NCI-H446 (cell line): ENCODE results near the gene RPGR.

Experiments
- DNase-seq, 2 experiments: peaks; one replicate each; lab custom pipeline; 2025; lab: John Stamatoyannopoulos, UW

Gene RPGR

DNA sequence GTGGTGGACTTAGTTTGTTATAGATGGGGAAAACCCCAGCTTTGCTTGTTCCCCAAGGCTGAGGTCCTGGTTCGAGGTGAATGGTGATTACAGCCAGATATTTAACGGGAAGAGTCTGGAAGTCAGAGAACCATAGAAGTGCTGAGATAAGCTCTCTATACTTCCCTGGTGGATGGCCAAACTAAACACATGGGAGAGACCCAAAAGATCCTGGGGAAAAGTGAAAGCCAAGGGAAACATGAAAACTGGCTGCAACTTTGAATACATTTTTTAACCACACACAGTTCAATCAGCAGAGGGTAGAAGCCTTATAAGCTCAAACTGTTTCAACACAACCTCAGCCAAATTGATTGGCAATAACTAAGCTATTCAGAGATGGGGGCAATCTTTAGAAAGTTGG lies 77.3 kb downstream of the RPGR start:
- DNase-seq, result no peak

DNA sequence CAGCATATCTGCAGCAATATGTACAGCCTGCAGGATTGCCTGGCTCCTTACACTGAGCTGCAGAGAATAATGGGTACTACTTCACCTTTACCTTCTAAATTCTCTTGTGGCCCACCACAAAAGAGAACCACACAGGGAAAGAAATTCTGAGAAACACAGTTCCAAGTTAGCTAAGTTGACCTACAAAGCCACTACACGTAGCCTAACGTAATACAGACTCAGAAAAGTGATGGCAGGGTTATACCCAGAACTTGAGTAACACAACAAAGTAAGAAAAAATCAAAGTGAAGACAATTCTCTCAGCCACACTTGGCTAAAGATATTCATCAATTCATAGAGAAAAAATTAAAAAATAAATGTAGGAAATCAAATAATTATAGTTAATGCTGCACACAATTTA lies 80.3 kb downstream of the RPGR start:
- no peak for DNase-seq

DNA sequence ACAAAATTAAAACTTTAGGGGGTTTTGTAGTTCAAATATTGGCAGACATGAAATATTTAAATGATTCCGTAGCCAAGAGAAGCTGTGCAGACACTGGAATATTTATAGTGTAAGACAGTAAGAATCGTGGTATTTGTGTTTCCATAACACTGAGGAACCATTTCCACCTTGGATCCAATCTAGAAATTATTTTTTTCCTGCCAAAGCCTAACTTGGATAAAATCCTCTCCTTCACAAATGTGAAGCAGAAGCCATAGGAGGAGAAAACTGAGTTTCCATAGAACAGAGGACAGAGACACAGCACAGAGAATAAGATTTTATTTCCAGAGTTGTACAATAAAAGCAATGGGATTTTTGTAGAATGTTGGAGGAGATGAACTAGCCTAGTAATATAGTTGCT lies 86.8 kb downstream of the RPGR start:
- DNase-seq, result no peak

DNA sequence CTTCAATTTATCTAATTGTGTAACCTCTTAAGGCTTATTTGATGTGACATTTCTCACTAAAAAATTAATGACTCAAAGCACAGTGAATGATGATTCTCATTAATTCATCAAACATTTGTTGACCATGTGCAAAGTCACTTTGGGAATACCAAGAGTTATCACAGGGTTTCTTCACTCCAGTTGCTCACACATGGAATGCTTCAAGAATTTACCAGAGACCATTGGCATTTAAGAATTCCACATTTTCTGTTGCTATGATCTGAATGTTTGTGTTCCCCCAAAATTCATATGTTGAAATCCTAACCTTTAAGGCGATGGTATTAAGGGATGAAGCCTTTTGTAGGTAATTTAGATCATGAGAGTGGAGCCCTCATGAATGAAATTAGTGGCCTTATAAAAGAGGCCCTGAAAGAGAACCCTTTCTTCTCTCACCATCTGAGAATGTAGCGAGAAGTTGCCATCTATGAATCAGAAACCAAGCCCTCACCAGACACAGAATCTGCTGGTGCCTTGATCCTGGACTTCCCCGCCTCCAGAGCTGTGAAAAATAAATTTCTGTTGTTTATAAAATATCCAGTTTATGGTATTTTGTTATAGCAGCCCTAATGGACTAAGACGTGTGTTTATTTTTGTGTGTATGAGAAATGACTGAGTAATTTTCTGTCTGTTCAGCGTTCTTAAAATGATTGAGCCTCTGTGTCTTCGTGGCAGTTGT lies 90.3 kb downstream of the RPGR start:
- no peak for DNase-seq

DNA sequence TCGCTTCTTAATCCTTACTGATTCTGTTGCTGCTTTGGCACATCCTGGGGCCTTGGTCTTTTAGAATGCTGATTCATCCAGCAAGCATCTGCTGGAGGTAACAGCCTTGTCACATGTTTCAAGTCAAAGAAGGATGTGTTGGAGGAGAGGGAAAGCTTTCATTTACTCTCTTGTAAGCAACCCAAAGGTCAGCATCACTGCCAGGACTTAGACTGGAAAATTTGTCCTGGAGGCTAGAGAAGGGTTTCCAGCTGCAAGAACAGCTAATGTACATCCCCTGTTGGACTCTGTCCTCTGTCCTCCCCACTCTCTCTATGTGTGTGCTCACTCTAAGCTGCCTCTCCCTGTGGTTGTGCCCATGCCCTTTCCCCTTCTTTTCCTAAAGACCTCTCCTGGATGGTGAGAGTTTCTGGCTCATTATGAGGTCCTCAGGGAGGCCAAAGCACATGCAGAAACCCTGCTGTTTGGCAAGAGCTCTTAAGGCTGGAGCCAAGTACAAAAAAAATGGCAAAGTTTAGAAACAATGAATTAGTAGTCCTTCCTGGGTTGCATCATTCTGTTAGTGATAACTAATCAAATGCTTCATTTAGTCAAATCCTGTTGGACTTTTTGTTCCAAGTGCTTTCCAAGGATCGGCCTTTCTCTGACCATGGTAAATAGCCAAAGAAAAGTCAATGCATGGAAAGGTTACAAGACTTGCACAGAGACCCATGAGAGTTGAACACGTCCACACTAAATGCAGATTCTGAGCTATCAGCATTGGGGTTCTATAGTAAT lies 93.2 kb downstream of the RPGR start:
- DNase-seq, result peak in 1 of 2 experiments; percentile 42

DNA sequence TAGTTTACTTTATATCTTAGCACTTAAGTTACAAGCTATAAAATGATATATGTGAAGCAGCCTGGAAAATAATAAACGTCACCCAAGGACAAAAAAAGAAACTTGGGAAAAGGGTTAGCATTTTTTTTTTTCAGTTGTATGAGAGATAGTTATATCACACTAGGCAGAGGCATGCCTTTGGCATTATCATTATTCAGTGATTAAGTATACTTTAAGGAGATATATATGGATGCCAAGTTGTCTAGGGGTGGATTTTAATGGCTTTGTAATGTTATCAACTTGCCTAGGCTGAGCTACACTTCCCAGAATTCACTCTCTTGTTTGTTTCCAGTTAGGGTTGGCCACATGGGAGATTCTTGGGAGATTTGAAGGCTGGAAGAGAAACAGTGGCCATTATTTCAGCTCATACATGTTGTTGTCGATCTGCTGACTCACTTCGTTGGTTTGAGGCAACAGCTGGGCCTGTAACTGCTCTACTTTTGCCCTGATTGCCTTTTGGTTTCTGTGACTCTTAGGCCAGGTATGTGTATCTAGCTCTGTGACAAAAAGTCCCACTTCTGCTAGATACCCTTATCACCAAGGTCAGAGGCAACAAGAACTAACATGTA lies 95.1 kb downstream of the RPGR start:
- DNase-seq, result no peak

DNA sequence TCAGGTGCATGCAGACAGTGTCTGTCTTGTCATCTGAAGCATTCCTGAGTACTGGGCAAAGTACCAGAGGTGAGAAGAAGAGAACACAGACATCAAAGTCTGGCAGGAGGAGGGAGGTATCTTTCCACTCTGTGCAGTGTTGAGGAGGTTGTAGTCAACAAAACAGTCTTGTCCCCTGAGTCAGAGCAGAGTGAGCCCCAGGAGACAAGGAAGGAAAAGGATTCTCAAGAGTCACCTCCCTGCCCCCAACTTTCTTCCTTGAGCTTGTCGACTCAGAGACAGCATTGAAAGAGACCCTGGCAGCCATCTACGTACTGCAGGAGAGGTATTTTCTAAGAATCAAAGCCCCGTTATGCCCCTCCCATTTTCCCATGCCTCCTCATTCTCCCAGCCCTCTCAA lies 102.2 kb downstream of the RPGR start:
- DNase-seq, result no peak

DNA sequence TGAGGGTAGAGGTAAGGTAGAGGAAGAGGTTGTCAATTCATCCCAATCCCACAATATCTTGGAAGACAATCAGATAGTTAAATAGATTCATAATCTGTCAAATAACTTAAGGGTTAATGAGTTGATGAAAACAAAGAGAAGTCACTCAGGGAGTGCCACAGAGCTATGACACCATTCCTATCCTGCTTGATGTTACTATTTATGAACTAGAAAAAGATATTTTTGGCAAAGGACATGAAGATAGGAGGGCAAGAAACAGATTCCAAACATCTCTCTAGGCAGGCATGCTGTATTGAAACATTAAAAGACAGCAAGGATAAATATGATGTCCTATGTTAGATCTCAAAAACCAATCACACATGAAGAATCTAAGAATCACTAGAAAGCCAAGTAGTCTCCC lies 103.1 kb downstream of the RPGR start:
- DNase-seq, result no peak

DNA sequence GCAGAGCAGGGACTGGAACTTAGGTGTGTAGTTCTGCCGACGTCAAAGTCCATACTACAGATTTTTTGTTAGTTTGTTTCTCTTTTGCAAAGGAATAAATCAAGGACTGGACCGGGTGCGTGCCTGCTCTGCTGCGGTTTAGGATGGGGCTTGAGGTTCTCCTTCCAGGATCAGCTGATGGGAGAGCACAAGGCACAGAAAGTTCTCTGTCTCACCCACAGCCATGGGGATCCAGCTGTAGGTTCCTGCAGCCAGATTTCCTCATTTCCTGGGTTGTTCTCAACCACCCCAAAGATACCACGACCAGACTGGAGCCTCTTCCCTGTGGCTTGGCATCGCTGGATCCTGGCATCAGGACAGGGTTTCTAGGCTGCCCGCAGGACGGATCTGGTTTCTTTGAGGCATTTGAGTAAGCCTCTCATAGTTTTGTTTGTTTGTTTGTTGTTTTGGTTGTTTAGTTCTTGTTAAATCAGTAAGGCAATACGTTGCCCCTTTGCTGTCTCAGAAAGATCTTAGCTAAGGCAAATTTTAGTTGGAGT lies 105.8 kb downstream of the RPGR start:
- no peak for DNase-seq

DNA sequence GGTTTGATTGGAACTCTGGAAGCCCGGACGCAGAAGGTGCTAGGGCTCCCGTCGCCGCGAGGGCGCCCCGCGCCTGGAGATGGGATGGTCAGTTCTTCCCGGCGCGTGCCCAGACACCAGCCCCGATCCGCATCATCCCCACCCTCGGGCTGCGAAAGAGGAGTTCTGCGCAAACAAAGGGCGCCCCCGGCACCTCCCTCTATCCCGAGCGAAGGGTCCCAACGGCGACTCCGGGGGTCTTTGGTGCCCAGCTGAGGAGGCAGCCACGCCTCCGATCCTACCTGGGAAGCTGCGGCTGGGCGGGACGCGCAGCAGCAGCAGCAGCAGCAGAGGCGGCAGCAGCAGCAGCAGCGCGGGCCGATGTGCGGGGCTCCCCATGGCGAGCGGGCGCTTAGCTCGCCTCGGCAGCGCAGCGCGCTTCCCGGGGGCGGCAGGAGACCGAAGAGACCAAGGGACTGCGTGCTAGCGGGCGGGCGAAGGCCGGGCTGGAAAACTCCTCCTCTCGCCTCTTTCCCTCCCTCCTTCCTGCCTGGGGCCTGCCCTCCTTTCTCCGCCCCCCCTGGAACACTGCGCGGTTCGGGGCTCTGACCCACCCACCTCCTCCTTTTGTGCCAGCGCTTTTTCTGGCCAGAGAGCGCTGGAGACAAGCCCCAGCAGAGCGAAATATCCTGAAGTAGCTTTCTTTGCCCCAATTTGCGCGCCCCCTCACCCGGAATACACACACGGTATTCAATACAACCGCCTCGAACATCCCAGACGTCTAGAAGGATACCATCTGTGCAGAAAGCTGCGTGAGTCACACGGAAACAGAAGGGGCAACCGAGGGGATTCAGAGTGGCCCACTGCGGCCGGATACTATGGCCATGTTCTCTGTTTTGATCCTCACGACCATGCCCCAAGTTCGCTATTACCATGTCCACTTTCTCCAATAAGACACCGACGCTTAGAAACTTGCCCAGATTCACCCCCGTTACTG lies 106.6 kb downstream of the RPGR start, which contains the start of gene SRPX:
TSS of gene SRPX (minus strand) at position 457 of the 976 bp plus-strand sequence. CDS start at position 378, 79 bp downstream.
- DNase-seq, result peak in 1 of 2 experiments; percentile 28

DNA sequence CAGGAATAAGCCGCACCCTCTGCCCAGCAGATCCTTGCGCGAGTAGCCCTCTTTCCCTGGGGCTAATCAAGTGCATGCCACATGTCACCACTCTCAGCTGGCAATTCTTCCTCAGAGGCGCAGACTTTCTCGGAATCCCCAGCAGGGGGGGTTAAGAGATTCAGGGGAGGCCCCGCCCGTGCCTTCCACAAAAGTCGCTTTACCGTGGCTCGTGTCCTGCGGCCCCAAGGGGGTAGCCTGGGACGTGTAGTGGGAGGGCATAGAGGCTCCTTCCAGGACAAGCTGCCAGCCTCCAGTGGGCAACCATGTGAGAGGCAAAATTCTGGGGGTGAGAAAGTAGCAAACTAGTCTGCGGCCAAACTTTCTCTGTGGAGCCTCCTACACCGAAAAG lies 107.3 kb downstream of the RPGR start:
- DNase-seq, result peak in 1 of 2 experiments; percentile 42
